Type B pancreatic cell (in vitro differentiated cells): ENCODE results near the gene AFAP1L1. TPM values are rescaled to one million over a fixed set of nuclear protein-coding genes. Genes with fewer than 3 reads are reported as not detected.

ENCODE experiments used
- DNase-seq: peaks from one replicate; pipeline ENCODE4 v3.0.0; 2021; ENCODE audit warnings: mixed read lengths; ENCODE audit not compliant: unreplicated experiment; ENCODE audit errors: extremely low spot score
- H3K27ac Mint-ChIP-seq: 2 replicates; pipeline ENCODE4 v1.8.0; 2021; ENCODE audit warnings: mild to moderate bottlenecking, mixed read lengths
- H3K27me3 Mint-ChIP-seq: 2 replicates; pipeline ENCODE4 v1.8.0; 2021; ENCODE audit warnings: mixed read lengths
- H3K36me3 Mint-ChIP-seq: 2 replicates; pipeline ENCODE4 v1.8.0; 2021; ENCODE audit warnings: mixed read lengths
- H3K4me1 Mint-ChIP-seq: one replicate; pipeline ENCODE4 v1.8.0; 2021; ENCODE audit warnings: mixed read lengths; ENCODE audit not compliant: unreplicated experiment
- H3K4me3 Mint-ChIP-seq: 2 replicates; pipeline ENCODE4 v1.8.0; 2021; ENCODE audit warnings: mild to moderate bottlenecking, mixed read lengths
- H3K9me3 Mint-ChIP-seq: 2 replicates; pipeline ENCODE4 v1.8.0; 2021; ENCODE audit warnings: mixed read lengths
- total RNA-seq: library from RNA; stranded (reverse); gene quantifications from 2 replicates; pipeline ENCODE4 v1.2.1, GENCODE V29; 2021; ENCODE audit warnings: low replicate concordance
- TF ChIP-seq, protein P1 (sequence below): fragments of 200-600 bp; sonication (generic); conservative IDR thresholded peaks from 2 replicates; pipeline ENCODE4 v1.5.0; 2021; ENCODE audit warnings: antibody characterized with exemption, mild to moderate bottlenecking

AFAP1L1 gene
- total RNA-seq, 1 donor from 2014 or later = 6.4 TPM

DNA sequence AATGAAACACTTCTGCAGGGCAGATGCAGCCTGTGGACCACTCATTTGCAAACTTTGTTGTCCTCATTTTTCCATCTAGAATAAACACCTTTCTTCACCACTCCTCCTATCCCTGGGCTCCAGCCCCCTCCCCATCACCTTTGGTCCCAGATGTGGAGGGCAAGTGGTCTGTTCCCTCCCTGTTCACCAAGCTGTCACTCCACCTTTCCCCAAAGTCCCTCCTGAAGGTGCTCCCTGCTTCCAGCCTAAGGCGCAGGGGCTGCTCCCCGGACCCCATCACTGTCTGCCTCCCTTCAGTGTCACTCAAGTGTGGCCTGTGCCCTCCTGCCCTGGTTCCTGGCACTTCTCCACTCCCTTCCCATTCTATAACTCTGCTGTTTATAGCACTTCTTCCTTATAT is 93.1 kb downstream of the AFAP1L1 start:
- Mint-ChIP-seq H3K27ac (no peak overlapping the region), H3K27me3 (no peaks in the 10 kb centered on the region), H3K36me3 (no peaks in the 10 kb centered on the region), H3K4me1 (peaks cover 8% of the 10 kb centered on the region), H3K9me3 (no peaks in the 10 kb centered on the region), H3K4me3 (no peak overlapping the region)
- TF ChIP-seq, protein P1, sequence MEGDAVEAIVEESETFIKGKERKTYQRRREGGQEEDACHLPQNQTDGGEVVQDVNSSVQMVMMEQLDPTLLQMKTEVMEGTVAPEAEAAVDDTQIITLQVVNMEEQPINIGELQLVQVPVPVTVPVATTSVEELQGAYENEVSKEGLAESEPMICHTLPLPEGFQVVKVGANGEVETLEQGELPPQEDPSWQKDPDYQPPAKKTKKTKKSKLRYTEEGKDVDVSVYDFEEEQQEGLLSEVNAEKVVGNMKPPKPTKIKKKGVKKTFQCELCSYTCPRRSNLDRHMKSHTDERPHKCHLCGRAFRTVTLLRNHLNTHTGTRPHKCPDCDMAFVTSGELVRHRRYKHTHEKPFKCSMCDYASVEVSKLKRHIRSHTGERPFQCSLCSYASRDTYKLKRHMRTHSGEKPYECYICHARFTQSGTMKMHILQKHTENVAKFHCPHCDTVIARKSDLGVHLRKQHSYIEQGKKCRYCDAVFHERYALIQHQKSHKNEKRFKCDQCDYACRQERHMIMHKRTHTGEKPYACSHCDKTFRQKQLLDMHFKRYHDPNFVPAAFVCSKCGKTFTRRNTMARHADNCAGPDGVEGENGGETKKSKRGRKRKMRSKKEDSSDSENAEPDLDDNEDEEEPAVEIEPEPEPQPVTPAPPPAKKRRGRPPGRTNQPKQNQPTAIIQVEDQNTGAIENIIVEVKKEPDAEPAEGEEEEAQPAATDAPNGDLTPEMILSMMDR = no peak
- no peak for DNase-seq

DNA sequence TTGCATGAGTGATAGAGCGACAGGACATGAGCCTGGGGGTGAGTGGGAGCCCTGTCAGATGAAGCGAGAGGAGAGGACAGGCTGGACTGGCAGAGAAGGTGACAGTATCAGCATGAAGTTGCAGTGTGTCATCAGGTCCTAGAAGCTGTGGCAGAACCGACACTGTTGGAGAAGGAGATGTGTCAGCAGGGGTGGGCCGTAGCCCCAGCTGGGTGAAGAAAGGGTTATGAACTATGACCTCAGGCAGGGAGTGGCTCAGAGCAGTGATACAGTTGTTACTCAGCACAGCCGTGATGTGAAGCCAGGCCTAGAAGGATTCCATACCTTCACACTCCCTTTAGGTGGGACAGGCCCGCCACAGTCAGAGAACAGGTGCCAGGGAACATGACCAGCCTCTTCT is 93.8 kb downstream of the AFAP1L1 start:
- Mint-ChIP-seq H3K4me1 (peaks cover 8% of the 10 kb centered on the region), H3K27ac (no peak overlapping the region), H3K9me3 (no peaks in the 10 kb centered on the region), H3K27me3 (no peaks in the 10 kb centered on the region), H3K36me3 (no peaks in the 10 kb centered on the region), H3K4me3 (no peak overlapping the region)
- TF ChIP-seq, protein P1 = no peak
- DNase-seq = no peak

DNA sequence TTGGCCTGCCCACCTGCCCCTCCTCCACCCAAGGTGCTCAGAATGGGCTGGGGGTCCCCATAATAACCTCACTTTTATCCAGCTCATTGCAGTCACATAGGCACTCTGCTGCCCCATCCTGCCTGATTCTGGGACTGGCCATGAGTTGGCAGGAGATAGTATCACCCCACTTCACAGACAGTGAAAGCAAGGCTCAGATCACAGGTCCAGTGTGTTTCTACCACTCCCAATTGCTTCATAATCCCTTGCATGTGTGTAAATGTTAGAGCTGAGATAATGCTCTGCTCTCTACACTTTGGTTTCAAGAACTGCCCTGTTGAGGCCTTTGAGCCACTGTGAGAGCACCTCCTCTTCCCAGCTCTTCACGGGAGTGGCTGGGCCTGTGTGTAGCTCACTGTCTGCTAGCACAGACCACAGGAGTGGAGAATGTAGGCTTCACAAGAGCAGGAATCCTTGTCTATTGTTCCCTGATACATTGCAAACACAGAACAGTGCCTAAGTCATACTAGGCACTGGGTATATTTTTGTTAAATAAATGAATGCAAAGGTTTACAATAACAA is 94.6 kb downstream of the AFAP1L1 start:
- Mint-ChIP-seq H3K27me3 (no peaks in the 10 kb centered on the region), H3K4me1 (peaks cover 11% of the 10 kb centered on the region), H3K36me3 (no peaks in the 10 kb centered on the region), H3K9me3 (no peaks in the 10 kb centered on the region), H3K4me3 (no peak overlapping the region), H3K27ac (no peak overlapping the region)
- TF ChIP-seq, protein P1 = no peak
- DNase-seq = no peak

DNA sequence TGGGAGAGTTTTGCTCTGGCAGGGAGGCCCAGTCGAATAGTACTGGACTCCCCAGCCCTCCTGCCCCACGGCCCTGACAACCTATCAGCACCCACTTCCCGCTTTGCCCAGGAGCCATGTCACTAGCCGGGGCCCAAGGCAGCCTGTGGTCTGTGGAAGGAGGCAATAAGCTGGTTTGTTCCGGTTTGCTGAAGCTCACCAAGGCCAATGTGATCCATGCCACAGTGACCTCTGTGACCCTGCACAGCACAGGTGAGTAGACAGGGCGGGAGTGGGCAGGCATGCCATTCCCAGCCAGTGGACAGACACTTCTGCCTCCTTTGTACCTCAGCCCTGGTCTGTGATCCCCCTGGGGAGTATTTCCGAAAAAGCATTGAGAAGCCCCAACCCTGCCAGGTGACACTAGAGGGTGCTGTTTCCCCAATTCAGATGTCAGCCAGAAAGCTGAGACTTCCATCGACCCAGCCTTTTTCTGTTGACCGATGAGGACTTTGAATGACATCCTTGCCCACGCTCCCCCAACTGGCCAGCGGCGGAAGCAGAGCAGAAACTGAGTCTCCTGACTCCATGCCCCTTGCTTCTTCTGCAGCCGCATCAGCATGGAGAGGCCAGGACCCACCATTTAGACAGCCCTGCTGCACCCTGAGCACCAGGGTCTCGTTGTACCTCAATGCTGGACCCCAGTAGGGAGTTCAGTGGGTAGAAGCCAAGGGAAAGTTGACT is 95.8 kb downstream of the AFAP1L1 start:
- DNase-seq = no peak
- H3K4me3 Mint-ChIP-seq = no peak overlapping the region
- H3K27me3 Mint-ChIP-seq = peaks cover 3% of the 10 kb centered on the region
- H3K4me1 Mint-ChIP-seq = peaks cover 14% of the 10 kb centered on the region
- H3K9me3 Mint-ChIP-seq = no peaks in the 10 kb centered on the region
- peak overlapping the region; percentile 9 for H3K27ac Mint-ChIP-seq
- no peaks in the 10 kb centered on the region for H3K36me3 Mint-ChIP-seq
- TF ChIP-seq, protein P1 = peak; percentile 89

DNA sequence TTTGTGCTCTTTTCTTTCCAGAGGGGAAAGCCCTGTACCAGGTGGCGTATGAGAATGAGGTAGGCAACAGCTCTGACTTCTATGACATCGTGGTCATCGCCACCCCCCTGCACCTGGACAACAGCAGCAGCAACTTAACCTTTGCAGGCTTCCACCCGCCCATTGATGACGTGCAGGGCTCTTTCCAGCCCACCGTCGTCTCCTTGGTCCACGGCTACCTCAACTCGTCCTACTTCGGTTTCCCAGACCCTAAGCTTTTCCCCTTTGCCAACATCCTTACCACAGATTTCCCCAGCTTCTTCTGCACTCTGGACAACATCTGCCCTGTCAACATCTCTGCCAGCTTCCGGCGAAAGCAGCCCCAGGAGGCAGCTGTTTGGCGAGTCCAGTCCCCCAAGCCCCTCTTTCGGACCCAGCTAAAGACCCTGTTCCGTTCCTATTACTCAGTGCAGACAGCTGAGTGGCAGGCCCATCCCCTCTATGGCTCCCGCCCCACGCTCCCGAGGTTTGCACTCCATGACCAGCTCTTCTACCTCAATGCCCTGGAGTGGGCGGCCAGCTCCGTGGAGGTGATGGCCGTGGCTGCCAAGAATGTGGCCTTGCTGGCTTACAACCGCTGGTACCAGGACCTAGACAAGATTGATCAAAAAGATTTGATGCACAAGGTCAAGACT is 96.5 kb downstream of the AFAP1L1 start:
- Mint-ChIP-seq H3K27me3 (peaks cover 3% of the 10 kb centered on the region), H3K9me3 (no peaks in the 10 kb centered on the region)

More for the DNA sequence above, 96.5 kb downstream of the AFAP1L1 start:
- H3K27ac Mint-ChIP-seq = no peak overlapping the region
- H3K4me1 Mint-ChIP-seq = peaks cover 14% of the 10 kb centered on the region
- no peak for DNase-seq
- TF ChIP-seq, protein P1 = no peak
- H3K4me3 Mint-ChIP-seq = no peak overlapping the region
- H3K36me3 Mint-ChIP-seq = no peaks in the 10 kb centered on the region
